HFF-Myc (cell line): Measurements from ENCODE around the gene NEB.

Experiments used
- DNase-seq: peaks from one replicate; pipeline ENCODE4 v3.0.0-alpha.2; 2011; ENCODE audit warnings: low read depth; ENCODE audit errors: extremely low read depth
- H3K4me3 ChIP-seq: replicated peaks from 2 replicates; pipeline ENCODE4 v1.5.1; 2011; ENCODE audit warnings: low read depth, mild to moderate bottlenecking, control low read depth, low read length
- TF ChIP-seq, protein P1 (sequence below): IDR thresholded peaks from 2 replicates; pipeline ENCODE4 v1.5.1; 2012; ENCODE audit warnings: mild to moderate bottlenecking, low read depth, low read length, control low read depth; ENCODE audit errors: missing control alignments

NEB gene

DNA sequence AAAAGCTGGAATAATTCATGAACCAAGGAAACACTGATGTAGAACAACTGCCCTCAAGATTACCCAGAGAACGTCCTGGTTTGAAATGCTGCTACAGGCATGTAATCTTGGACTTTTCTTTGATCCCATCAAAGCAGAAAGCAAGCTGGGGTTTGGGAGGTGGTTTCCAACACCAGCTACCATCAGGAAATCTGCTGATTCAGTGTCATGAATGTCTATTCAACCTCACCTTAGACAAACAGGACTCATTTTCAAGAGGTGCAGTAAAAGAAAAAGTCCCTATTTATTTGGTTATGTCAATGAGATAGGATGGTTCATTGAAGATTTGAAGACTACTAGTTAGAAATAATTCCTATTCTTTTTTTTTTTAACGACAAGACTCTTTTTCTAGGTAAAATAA lies 72.7 kb downstream of the NEB start:
- H3K4me3 ChIP-seq, result no peak overlapping the region
- TF ChIP-seq, protein P1, sequence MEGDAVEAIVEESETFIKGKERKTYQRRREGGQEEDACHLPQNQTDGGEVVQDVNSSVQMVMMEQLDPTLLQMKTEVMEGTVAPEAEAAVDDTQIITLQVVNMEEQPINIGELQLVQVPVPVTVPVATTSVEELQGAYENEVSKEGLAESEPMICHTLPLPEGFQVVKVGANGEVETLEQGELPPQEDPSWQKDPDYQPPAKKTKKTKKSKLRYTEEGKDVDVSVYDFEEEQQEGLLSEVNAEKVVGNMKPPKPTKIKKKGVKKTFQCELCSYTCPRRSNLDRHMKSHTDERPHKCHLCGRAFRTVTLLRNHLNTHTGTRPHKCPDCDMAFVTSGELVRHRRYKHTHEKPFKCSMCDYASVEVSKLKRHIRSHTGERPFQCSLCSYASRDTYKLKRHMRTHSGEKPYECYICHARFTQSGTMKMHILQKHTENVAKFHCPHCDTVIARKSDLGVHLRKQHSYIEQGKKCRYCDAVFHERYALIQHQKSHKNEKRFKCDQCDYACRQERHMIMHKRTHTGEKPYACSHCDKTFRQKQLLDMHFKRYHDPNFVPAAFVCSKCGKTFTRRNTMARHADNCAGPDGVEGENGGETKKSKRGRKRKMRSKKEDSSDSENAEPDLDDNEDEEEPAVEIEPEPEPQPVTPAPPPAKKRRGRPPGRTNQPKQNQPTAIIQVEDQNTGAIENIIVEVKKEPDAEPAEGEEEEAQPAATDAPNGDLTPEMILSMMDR, result no peak
- no peak for DNase-seq

DNA sequence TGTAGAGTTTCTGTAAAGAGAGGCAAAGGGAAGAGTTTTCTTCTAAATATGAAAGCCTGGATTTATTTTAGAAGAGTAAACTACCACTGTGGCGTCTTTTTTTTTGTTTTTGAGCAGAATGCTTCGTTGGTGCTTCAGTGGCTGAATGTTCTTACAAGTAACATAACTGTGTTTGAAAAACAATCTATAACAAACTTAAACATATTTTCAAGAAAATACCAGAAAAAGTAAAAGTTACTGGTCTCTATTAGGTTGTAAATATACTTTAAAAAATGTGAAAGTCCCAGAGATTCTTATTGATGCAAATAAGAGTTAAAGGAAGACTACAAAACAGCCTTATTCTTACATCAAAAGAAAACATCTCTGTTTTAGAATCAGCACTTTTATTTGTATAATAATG lies 76.2 kb downstream of the NEB start:
- TF ChIP-seq, protein P1, result no peak
- no peak for DNase-seq
- no peak overlapping the region for H3K4me3 ChIP-seq

DNA sequence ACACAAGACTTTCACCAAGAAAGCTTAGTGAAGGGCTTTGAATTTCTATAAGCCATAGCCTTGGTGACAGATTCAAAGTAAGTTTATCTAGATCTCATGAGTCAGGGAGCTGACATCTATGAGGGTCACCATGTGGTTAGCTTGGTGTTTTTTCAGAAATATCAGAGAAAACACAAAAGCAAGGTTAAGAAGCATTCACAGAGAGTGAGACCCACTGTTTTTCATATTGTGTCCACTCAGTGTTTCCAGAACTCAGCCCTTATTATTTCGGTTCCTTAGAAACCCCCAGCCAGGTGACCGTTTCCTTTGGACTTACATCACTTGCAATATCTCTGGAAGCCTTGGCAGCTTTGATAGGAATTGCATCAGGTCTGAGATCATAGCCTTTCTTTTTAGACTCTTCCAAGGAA lies 76.6 kb downstream of the NEB start:
- TF ChIP-seq, protein P1, result no peak

DNA sequence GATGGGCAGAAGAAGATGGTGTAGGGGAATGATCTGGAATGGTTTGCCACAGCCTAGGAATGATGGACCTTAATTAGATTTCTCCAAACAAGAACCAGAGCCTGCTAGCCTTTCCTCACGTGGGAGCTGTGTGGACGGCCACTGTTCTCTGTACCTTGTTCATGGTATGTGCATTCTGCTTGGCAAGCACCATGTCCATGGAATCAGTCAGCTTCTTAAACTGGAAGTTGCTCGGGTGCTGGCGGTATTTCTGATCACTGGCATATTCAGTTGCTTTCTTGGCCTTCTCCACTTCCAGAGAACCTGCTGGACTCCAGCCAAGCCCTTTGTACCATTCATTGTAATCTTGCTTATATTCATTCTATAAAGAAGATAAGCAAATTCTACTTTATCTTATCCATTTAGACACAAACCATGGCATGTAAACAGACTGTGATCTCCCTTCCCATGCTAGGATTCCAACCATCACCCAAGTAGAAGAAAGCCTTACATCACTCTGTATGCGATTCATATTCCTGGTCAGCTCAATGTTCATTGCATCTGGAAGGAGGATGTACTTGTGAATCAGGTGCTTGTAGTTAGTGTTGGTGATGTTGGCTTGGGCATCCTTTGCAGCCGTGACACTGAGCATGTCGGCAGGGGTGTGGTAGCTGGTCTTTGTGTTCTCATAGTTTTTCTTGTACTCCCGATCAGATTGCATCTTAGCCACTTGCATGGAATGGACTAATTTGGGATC lies 78.4 kb downstream of the NEB start:
- TF ChIP-seq, protein P1, result no peak
- no peak overlapping the region for H3K4me3 ChIP-seq
- no peak for DNase-seq

More for the DNA sequence above, 76.6 kb downstream of the NEB start:
- DNase-seq, result no peak
- H3K4me3 ChIP-seq, result no peak overlapping the region

DNA sequence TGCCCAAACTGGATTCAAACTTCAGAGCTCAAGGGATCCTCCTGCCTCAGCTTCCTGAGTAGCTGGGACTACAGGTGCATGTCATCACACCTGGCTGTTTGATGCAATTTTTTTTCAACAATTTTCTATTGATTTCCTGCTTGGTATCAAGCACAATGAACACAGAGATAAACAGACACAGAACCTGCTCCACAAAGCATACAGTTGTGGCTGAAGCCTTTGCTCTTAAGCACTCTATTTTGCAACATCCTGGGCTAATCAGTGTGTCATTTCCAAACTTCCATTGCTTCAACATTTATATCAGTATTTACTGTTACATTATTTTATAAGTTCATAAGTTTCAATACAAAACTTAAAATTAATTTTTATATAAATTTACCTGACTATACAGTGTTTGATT lies 79.4 kb downstream of the NEB start:
- no peak overlapping the region for H3K4me3 ChIP-seq
- TF ChIP-seq, protein P1, result no peak

DNA sequence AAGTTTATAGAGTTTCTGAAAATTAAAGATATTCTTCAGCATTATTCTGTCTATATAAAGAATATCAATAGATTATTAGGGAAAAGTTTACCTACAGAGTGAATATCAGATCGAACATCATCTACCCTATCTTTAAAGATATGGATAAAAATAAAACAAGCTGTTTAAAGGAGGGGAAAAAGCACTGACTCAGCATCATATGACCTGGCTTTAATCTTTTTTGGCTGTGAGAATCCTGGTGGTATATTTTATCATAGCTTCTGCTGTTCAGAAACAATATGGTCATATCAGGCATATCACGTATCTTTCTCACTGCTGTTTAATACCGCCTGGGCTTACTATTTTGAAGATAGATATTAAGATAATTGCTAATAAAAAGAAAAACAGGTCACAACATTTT lies 80.2 kb downstream of the NEB start:
- no peak overlapping the region for H3K4me3 ChIP-seq
- no peak for DNase-seq
- TF ChIP-seq, protein P1, result no peak

More for the DNA sequence above, 79.4 kb downstream of the NEB start:
- no peak for DNase-seq

- TF ChIP-seq, protein P1, result no peak
- no peak for DNase-seq
- no peak overlapping the region for H3K4me3 ChIP-seq
These were observed 83.0 kb downstream of the NEB start for GRCh38 chr2:151651274-151651673.
